Right renal cortex interstitium (tissue), 3 donors: Measurements from ENCODE around the gene GRB10. TPM values are rescaled to one million over a fixed set of nuclear protein-coding genes. Genes with fewer than 3 reads are reported as not detected.

Experiments used
- DNase-seq, 3 donors: peaks; one replicate each; pipeline ENCODE4 v3.0.0-alpha.2; 2013; ENCODE audit warnings: low read depth in 3 of 3, low spot score in 2 of 3
- polyA plus RNA-seq, 3 donors: library from polyadenylated mRNA; unstranded; fragments of 120-200 nt; gene quantifications; one replicate each; pipeline ENCODE4 v1.2.1, GENCODE V29; 2013; ENCODE audit not compliant: insufficient read length in 3 of 3

The GRB10 gene
- polyA plus RNA-seq, 3 donors: 25.4 to 33.5 (median 29.4) TPM

GRCh38 chr7:50659329-50659965 is 123.2 kb downstream of the GRB10 start:
- DNase-seq: no peak

GRCh38 chr7:50658696-50659095 is 124.0 kb downstream of the GRB10 start:
- no peak for DNase-seq

GRCh38 chr7:50657912-50658311 is 124.8 kb downstream of the GRB10 start:
- no peak for DNase-seq

GRCh38 chr7:50657341-50657873 is 125.3 kb downstream of the GRB10 start:
- no peak for DNase-seq

GRCh38 chr7:50656141-50656895 is 126.4 kb downstream of the GRB10 start:
- no peak for DNase-seq

GRCh38 chr7:50655490-50655889 is 127.2 kb downstream of the GRB10 start:
- no peak for DNase-seq

GRCh38 chr7:50655020-50655419 is 127.7 kb downstream of the GRB10 start:
- no peak for DNase-seq

- no peak for DNase-seq
Observed at GRCh38 chr7:50653981-50654425, 128.7 kb downstream of the GRB10 start.

- DNase-seq: no peak
Observed at GRCh38 chr7:50653126-50653864, 129.4 kb downstream of the GRB10 start.

GRCh38 chr7:50652400-50653125 is 130.1 kb downstream of the GRB10 start:
- DNase-seq: no peak

GRCh38 chr7:50651271-50651989 is 131.3 kb downstream of the GRB10 start:
- no peak for DNase-seq

- no peak for DNase-seq
Observed at GRCh38 chr7:50650057-50650664, 132.5 kb downstream of the GRB10 start.

GRCh38 chr7:50649259-50649885 is 133.3 kb downstream of the GRB10 start:
- DNase-seq: no peak

GRCh38 chr7:50648570-50649169 is 134.0 kb downstream of the GRB10 start:
- no peak for DNase-seq

GRCh38 chr7:50648076-50648475 is 134.6 kb downstream of the GRB10 start:
- DNase-seq: no peak

GRCh38 chr7:50647286-50647980 is 135.3 kb downstream of the GRB10 start:
- DNase-seq: no peak

- no peak for DNase-seq
Observed at GRCh38 chr7:50646069-50646468, 136.6 kb downstream of the GRB10 start.

- no peak for DNase-seq
Observed at GRCh38 chr7:50645186-50645585, 137.5 kb downstream of the GRB10 start.
